IMR-90 (cell line): ENCODE measurements around the gene DCC. TPM values are rescaled to one million over a fixed set of nuclear protein-coding genes. Genes with fewer than 3 reads are reported as not detected.
"Not testable (repeated sequence)": the region's sequence is repeated elsewhere in the genome, so short reads cannot be mapped to it uniquely, and the experiment has no call there.

Experiments
- ATAC-seq: fragments of 200-7000 bp; cut with Tn5 transposase; 2 replicates; pipeline ENCODE4 v1.9.1; 2020; ENCODE audit warnings: low read depth, mild to moderate bottlenecking, moderate library complexity
- BruUV-seq: library from RNA; stranded (reverse); fragments of 400-500 nt; replicated peaks from 2 replicates; lab custom pipeline; 2021; lab: Mats Ljungman, UMichigan
- CTCF ChIA-PET: fragments of 300-600 bp; formaldehyde crosslinking; extraction: SDS; loops from one replicate; lab custom pipeline; 2021; ENCODE audit warnings: antibody characterized with exemption; lab: Yijun Ruan, JAX
- POLR2A ChIA-PET: fragments of 300-600 bp; sonication (Branson Sonifier 250); formaldehyde crosslinking; loops from one replicate; lab custom pipeline; 2022; ENCODE audit warnings: antibody characterized with exemption; ENCODE audit not compliant: unreplicated experiment; lab: Charles Lee
- DNase-seq: peaks from one replicate; pipeline ENCODE4 v3.0.0; 2013
- H2AFZ ChIP-seq: replicated peaks from 2 replicates; pipeline ENCODE3; 2013; ENCODE audit warnings: low read length, mild to moderate bottlenecking; ENCODE audit not compliant: poor library complexity
- H2AK5ac ChIP-seq: 2 replicates; pipeline ENCODE4 v1.6.1; 2013; ENCODE audit warnings: low read depth, low read length, inconsistent platforms
- H2AK9ac ChIP-seq: replicated peaks from 2 replicates; pipeline ENCODE3; 2013; ENCODE audit warnings: mild to moderate bottlenecking, low read depth, low read length, moderate library complexity; ENCODE audit not compliant: poor library complexity
- H2BK120ac ChIP-seq: 2 replicates; pipeline ENCODE4 v1.6.1; 2013; ENCODE audit warnings: low read depth, low read length, inconsistent platforms
- H2BK15ac ChIP-seq: 3 replicates; pipeline ENCODE4 v1.6.1; 2013; ENCODE audit warnings: low read depth, low read length, inconsistent platforms
- H2BK20ac ChIP-seq: 2 replicates; pipeline ENCODE4 v1.6.1; 2013; ENCODE audit warnings: low read depth, mild to moderate bottlenecking, inconsistent platforms, low read length, moderate library complexity
- H2BK5ac ChIP-seq: 2 replicates; pipeline ENCODE4 v1.6.1; 2013; ENCODE audit warnings: mild to moderate bottlenecking, low read depth, low read length, inconsistent platforms; ENCODE audit not compliant: poor library complexity, severe bottlenecking
- H3K14ac ChIP-seq: replicated peaks from 2 replicates; pipeline ENCODE4 v1.6.1; 2013; ENCODE audit warnings: low read depth, low read length, inconsistent platforms
- H3K18ac ChIP-seq: 2 replicates; pipeline ENCODE4 v1.6.1; 2013; ENCODE audit warnings: low read depth, low read length, control low read depth
- H3K23ac ChIP-seq: 2 replicates; pipeline ENCODE4 v1.6.1; 2013; ENCODE audit warnings: low read depth, low read length, inconsistent platforms
- H3K27ac ChIP-seq: 2 replicates; pipeline ENCODE4 v1.5.1; 2013; ENCODE audit warnings: mild to moderate bottlenecking, control low read depth, low read length; ENCODE audit not compliant: insufficient read depth
- H3K27me3 ChIP-seq: 2 replicates; pipeline ENCODE4 v1.6.1; 2013; ENCODE audit warnings: low read length; ENCODE audit not compliant: control insufficient read depth, insufficient read depth
- H3K36me3 ChIP-seq: 2 replicates; pipeline ENCODE4 v1.6.1; 2013; ENCODE audit warnings: low read length, mixed read lengths; ENCODE audit not compliant: control insufficient read depth, insufficient read depth
- H3K4ac ChIP-seq: 2 replicates; pipeline ENCODE4 v1.6.1; 2013; ENCODE audit warnings: low read depth, low read length, inconsistent platforms
- H3K4me1 ChIP-seq: 2 replicates; pipeline ENCODE4 v1.6.1; 2013; ENCODE audit warnings: low read length, mixed read lengths; ENCODE audit not compliant: control insufficient read depth, insufficient read depth
- H3K4me2 ChIP-seq: 2 replicates; pipeline ENCODE4 v1.6.1; 2013; ENCODE audit warnings: low read depth, mild to moderate bottlenecking, control low read depth, low read length, moderate library complexity
- H3K4me3 ChIP-seq: 2 replicates; pipeline ENCODE4 v1.5.1; 2013; ENCODE audit warnings: low read depth, mild to moderate bottlenecking, control low read depth, low read length, moderate library complexity; ENCODE audit not compliant: insufficient read depth
- H3K56ac ChIP-seq: 2 replicates; pipeline ENCODE4 v1.6.1; 2013; ENCODE audit warnings: low read length, inconsistent platforms; ENCODE audit not compliant: insufficient read depth; ENCODE audit errors: extremely low read depth
- H3K79me1 ChIP-seq, 2 experiments: 2 replicates each; pipeline ENCODE4 v1.6.1; 2013; ENCODE audit warnings: low read length in 2 of 2, inconsistent platforms in 1 of 2, low read depth in 1 of 2
- H3K9ac ChIP-seq: 2 replicates; pipeline ENCODE4 v1.6.1; 2013; ENCODE audit warnings: low read depth, low read length, control low read depth
- H3K9me1 ChIP-seq: 2 replicates; pipeline ENCODE4 v1.6.1; 2013; ENCODE audit warnings: low read length, inconsistent platforms; ENCODE audit not compliant: insufficient read depth
- H3K9me3 ChIP-seq: 2 replicates; pipeline ENCODE4 v1.6.1; 2013; ENCODE audit warnings: low read length; ENCODE audit not compliant: control insufficient read depth, insufficient read depth
- H4K20me1 ChIP-seq: 2 replicates; pipeline ENCODE4 v1.6.1; 2013; ENCODE audit warnings: low read length, inconsistent platforms; ENCODE audit not compliant: insufficient read depth
- H4K5ac ChIP-seq: 2 replicates; pipeline ENCODE4 v1.6.1; 2013; ENCODE audit warnings: mild to moderate bottlenecking, low read depth, low read length, control low read depth
- H4K8ac ChIP-seq, 2 experiments: 2 replicates each; pipeline ENCODE4 v1.6.1; 2013; ENCODE audit warnings: low read depth in 2 of 2, low read length in 2 of 2, control low read depth in 1 of 2, inconsistent platforms in 1 of 2
- H4K91ac ChIP-seq: 2 replicates; pipeline ENCODE4 v1.6.1; 2013; ENCODE audit warnings: low read depth, low read length, inconsistent platforms; ENCODE audit not compliant: insufficient read depth
- CEBPB ChIP-seq: IDR thresholded peaks from 2 replicates; pipeline ENCODE4 v1.6.1; 2012; ENCODE audit warnings: low read depth, low read length, improper control_type of control experiment
- MAZ ChIP-seq: IDR thresholded peaks from 2 replicates; pipeline ENCODE4 v1.6.1; 2012; ENCODE audit warnings: low read depth, mild to moderate bottlenecking, low read length, improper control_type of control experiment, moderate library complexity, borderline replicate concordance
- MXI1 ChIP-seq: IDR thresholded peaks from 2 replicates; pipeline ENCODE4 v1.6.1; 2012; ENCODE audit warnings: low read depth, mild to moderate bottlenecking, low read length, moderate library complexity, borderline replicate concordance
- WGBS, 2 experiments: methylation state at CpG; one replicate each; pipeline versions ENCODE4 v1.1.5 to v1.1.7; 2013; ENCODE audit warnings: missing lambda C conversion rate in 2 of 2; ENCODE audit not compliant: insufficient read length in 1 of 2; ENCODE audit errors: extremely low coverage in 2 of 2; 5-methylcytosine and 5-hydroxymethylcytosine counted together
- dilution Hi-C: fragments of 300-500 bp; cut with HindIII; formaldehyde crosslinking; loops from one replicate; pipeline ENCODE4 v1.14.3; 2018; ENCODE audit warnings: low sequenced_read_pairs; ENCODE audit not compliant: unreplicated experiment
- in situ Hi-C: fragments of 300-500 bp; cut with MboI; formaldehyde crosslinking; loops from 3 replicates; pipeline ENCODE4 v1.14.3; 2019; ENCODE audit warnings: low sequenced_read_pairs, inconsistent platforms, mixed read lengths
- intact Hi-C: fragments of 100-400 bp; cut with micrococcal nuclease; formaldehyde crosslinking; loops from 2 replicates; pipeline ENCODE4 v1.10.0; 2022
- polyA plus RNA-seq, 3 experiments: library from polyadenylated mRNA; depleted of rRNA; stranded (reverse); fragments of >200 nt; gene quantifications; 2 replicates each; pipeline ENCODE4 v1.2.3, GENCODE V29; 2012; ENCODE audit warnings: low replicate concordance in 1 of 3
- total RNA-seq: library from RNA; depleted of rRNA; stranded (reverse); fragments of >200 nt; gene quantifications from 2 replicates; pipeline ENCODE4 v1.2.3, GENCODE V29; 2012

DCC gene
- total and polyA plus RNA-seq, 2 of the 4 experiments (the other 2 are of a cell fraction): 0.31 to 0.54 TPM

DNA sequence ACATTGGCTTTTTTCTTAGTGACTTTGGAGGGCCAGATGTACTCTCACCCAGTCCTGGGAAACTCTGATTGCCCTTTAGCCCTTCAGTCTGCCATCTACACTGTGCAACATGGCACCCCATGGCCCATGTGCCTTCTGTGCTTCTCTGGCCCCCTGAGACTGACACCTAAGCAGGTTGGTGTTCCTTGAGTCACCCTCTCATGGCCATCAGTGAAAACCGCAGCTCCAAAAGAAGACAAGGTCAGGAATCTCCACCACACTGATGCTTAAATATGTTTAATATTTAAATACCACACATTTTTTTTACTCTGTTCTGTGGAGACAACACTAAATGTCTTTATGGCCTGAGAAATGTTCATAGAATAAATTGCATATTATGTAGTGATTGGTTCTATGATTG is 23.9 kb downstream of the DCC start:
- no peak overlapping the region for H2AK5ac ChIP-seq
- ChIA-PET POLR2A (interaction anchor here (0.6 kb wide), 1 partner anchor 15 kb away, joined by 3 read pairs; no protein-coding TSS in a partner anchor), CTCF (no interaction called here)
- no peak overlapping the region for H3K4me3 ChIP-seq
- no peaks in the 10 kb centered on the region for H3K27me3 ChIP-seq
- TF ChIP-seq MAZ (no peak), CEBPB (no peak), MXI1 (no peak)
- no TSS peak for BruUV-seq
- H3K9ac ChIP-seq: no peak overlapping the region
- dilution Hi-C loops (no loop called here), intact Hi-C loops (no loop called here), in situ Hi-C loops (no loop called here)
- H3K4me2 ChIP-seq: no peak overlapping the region
- no peak overlapping the region for H4K8ac ChIP-seq
- H3K4me1 ChIP-seq: no peaks in the 10 kb centered on the region
- H2BK5ac ChIP-seq: no peak overlapping the region
- no peaks in the 10 kb centered on the region for H4K20me1 ChIP-seq
- no peak overlapping the region for H2BK120ac ChIP-seq
- ATAC-seq: no peak
- no peak overlapping the region for H2BK15ac ChIP-seq
- no peaks in the 10 kb centered on the region for H3K9me1 ChIP-seq
- no peak overlapping the region for H2AFZ ChIP-seq
- no peak for DNase-seq
- no peak overlapping the region for H3K4ac ChIP-seq
- peaks cover 4% of the 10 kb centered on the region; the same call in 1 of the 2 replicates for H3K9me3 ChIP-seq
- H3K79me1 ChIP-seq: no peaks in the 10 kb centered on the region
- WGBS, 2 experiments: no CpG with 5 or more reads among the region's 1 CpG
- no peak overlapping the region for H3K14ac ChIP-seq
- H3K27ac ChIP-seq: no peak overlapping the region
- no peaks in the 10 kb centered on the region for H3K36me3 ChIP-seq
- H3K23ac ChIP-seq: no peak overlapping the region
- no peak overlapping the region for H2BK20ac ChIP-seq
- H2AK9ac ChIP-seq: no peak overlapping the region
- no peak overlapping the region for H3K56ac ChIP-seq
- H4K5ac ChIP-seq: no peak overlapping the region
- no peak overlapping the region for H3K18ac ChIP-seq
- no peak overlapping the region for H4K91ac ChIP-seq

DNA sequence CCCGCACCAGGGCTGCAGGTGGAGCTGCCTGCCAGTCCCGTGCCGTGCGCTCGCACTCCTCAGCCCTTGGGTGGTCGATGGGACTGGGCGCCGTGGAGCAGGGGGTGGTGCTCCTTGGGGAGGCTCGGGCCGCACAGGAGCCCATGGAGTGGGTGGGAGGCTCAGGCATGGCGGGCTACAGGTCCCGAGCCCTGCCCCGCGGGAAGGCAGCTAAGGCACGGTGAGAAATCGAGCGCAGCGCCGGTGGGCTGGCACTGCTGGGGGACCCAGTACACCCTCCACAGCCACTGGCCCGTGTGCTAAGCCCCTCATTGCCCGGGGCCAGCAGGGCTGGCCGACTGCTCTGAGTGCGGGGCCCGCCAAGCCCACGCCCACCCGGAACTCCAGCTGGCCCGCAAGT is 26.9 kb downstream of the DCC start:
- H3K56ac ChIP-seq, H3K79me1 ChIP-seq, H3K9ac ChIP-seq, H2AK9ac ChIP-seq, H3K9me1 ChIP-seq, H3K4me3 ChIP-seq, H2AFZ ChIP-seq, H2AK5ac ChIP-seq, H3K4me2 ChIP-seq, H3K27ac ChIP-seq, ATAC-seq, H3K27me3 ChIP-seq, H3K9me3 ChIP-seq, intact Hi-C loops, POLR2A ChIA-PET, H2BK5ac ChIP-seq, H3K4me1 ChIP-seq, H3K36me3 ChIP-seq, in situ Hi-C loops, H2BK15ac ChIP-seq, BruUV-seq, H3K23ac ChIP-seq, H2BK20ac ChIP-seq, H4K5ac ChIP-seq, H4K20me1 ChIP-seq, CTCF ChIA-PET, H4K91ac ChIP-seq, H4K8ac ChIP-seq, dilution Hi-C loops, H3K4ac ChIP-seq, DNase-seq, H3K14ac ChIP-seq, H3K18ac ChIP-seq, H2BK120ac ChIP-seq: not testable (repeated sequence)
- 90% methylated on average over 2 of the region's 27 CpGs; no CpG with 5 or more reads in 1 of the 2 experiments for WGBS, 2 experiments
